Endothelial cell of umbilical vein (primary cell): ENCODE data around the gene NPSR1.

Experiments
- CTCF ChIP-seq, 2 donors: IDR thresholded peaks; 1 replicate in 1 of 2; 2 replicates in 1 of 2; pipeline ENCODE4 v1.5.1; 2011; ENCODE audit warnings: low read length in 2 of 2, mild to moderate bottlenecking in 2 of 2, moderate library complexity in 2 of 2, control low read depth in 1 of 2, inconsistent platforms in 1 of 2, low read depth in 1 of 2; ENCODE audit not compliant: insufficient read depth in 1 of 2; ENCODE audit errors: extremely low read depth in 1 of 2
- EZH2 ChIP-seq: IDR thresholded peaks from 2 replicates; pipeline ENCODE4 v1.6.1; 2012; ENCODE audit warnings: borderline replicate concordance, low read depth, mild to moderate bottlenecking, moderate library complexity, low read length, inconsistent platforms; ENCODE audit not compliant: severe bottlenecking
- POLR2A ChIP-seq: IDR thresholded peaks from 2 replicates; pipeline ENCODE4 v1.6.1; 2012; ENCODE audit warnings: low read depth, mild to moderate bottlenecking, control low read depth, low read length
- POLR2AphosphoS5 ChIP-seq: IDR thresholded peaks from 2 replicates; pipeline ENCODE4 v1.6.1; 2012; ENCODE audit warnings: low read depth, mild to moderate bottlenecking, control low read depth, low read length, moderate library complexity; ENCODE audit not compliant: insufficient read depth
- TF ChIP-seq, protein P1 (sequence below): IDR thresholded peaks from 2 replicates; pipeline ENCODE4 v1.6.1; 2011; ENCODE audit not compliant: insufficient read depth, insufficient read length

DNA sequence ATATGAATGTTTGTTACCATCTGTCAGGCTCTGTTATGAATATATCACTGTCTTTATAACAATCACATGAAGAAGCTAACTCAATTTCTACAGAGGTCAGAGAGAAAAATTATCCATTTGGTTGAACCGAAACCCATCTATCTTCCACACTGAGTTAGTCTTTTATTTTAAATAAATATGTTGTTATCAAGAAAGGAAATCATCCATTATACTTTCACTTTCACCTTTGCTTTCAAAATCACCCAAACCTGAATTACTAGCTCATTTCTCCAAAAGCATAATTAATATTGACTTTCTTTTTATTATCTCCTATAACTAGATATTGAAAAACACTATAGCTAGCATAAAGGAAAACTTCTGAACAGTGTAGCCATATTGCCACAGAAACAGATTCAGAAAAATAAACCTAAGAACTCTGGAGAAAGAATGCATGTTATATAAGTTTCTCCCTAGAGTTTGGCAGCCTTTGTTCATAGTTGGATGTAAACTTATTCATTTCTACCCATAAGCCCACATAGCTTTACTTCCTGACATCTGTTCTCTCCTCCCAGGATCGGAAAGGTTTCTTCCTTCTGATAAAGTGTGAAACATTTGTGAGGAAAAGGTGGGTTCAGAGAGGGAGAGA is 66.0 kb downstream of the NPSR1 start:
- TF ChIP-seq CTCF (IDR thresholded peaks at IDR 0.05; ENCODE audit: extremely low read depth in 1 of 2, insufficient read depth in 1 of 2, low read depth in 1 of 2, low read length in 2 of 2) = no peak
- no peak for TF ChIP-seq EZH2
- no peak for TF ChIP-seq POLR2AphosphoS5
- TF ChIP-seq POLR2A = no peak
- TF ChIP-seq, protein P1, sequence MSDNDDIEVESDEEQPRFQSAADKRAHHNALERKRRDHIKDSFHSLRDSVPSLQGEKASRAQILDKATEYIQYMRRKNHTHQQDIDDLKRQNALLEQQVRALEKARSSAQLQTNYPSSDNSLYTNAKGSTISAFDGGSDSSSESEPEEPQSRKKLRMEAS = no peak
